ENCODE results near the gene KLF15.

KLF15 gene

DNA sequence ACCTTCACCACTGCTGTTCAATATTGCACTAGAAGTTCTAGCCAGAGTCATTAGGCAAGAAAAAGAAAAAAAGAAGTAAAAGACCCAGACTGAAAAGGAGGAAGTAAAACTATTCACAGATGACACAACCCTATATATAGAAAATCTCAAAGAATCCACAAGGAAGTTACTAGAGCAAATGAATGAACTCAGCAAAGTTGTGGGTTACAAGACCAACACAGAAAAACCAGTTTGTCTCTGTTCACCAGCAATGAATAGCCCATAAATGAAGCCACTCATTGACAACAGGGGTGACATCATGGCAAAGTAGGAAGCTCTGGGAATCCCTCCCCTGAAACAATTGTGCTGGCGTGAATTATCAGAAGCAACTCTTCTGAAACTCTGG is 42.1 kb upstream of the KLF15 start:
- TF ChIP-seq, protein P1, sequence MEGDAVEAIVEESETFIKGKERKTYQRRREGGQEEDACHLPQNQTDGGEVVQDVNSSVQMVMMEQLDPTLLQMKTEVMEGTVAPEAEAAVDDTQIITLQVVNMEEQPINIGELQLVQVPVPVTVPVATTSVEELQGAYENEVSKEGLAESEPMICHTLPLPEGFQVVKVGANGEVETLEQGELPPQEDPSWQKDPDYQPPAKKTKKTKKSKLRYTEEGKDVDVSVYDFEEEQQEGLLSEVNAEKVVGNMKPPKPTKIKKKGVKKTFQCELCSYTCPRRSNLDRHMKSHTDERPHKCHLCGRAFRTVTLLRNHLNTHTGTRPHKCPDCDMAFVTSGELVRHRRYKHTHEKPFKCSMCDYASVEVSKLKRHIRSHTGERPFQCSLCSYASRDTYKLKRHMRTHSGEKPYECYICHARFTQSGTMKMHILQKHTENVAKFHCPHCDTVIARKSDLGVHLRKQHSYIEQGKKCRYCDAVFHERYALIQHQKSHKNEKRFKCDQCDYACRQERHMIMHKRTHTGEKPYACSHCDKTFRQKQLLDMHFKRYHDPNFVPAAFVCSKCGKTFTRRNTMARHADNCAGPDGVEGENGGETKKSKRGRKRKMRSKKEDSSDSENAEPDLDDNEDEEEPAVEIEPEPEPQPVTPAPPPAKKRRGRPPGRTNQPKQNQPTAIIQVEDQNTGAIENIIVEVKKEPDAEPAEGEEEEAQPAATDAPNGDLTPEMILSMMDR (IDR thresholded peaks at IDR 0.05; ENCODE audit: low read depth, low read length, missing control alignments): no peak
- no peak overlapping the region for H3K4me3 ChIP-seq (replicated peaks; ENCODE audit: low read depth, low read length)
- DNase-seq (ENCODE audit: extremely low read depth, low read depth): no peak

DNA sequence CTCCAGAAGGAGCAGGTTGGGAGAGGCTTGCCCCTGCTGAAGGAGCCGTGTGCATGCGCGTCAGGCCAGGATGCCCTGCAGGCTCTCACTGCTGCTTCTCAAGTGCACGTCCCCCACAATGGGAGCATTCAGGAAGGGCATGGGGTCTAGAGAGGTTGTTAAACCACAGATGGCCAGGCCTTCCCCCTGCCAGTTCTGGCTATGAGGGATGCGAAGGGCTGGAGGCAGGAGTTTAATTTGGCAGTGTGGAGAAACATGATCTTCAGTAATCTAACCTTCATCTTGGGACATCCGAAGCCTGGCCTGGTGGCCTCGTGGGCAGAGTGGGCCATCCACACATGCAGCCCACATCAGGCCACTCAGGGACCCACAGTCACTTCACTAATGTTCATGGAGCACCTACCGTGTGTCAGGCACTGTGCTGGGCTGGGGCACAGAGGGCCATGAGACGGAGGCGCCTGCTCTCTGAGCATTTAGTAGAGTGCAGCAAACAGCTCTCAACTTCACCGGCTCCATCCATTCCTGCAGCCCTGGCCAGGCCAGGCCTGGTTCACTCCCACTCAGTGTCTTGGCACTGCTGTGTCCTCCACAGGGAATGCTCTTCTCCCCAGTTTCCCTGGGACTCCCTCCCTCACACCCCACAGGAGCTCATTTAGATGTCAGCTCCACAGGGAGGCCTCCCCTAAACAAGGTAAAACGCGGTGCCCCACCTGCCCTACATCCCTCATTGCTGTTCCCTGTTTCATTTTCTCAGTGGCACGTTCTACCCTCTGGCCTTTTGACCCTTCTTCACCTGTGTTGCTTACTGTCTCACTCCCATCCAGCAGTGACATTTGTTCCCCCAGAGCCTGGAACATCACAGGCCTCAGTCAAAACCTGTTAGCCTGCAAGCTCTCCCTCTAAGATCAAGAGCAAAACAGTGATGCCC is 41.5 kb upstream of the KLF15 start:
- H3K4me3 ChIP-seq (replicated peaks; ENCODE audit: low read depth, low read length): no peak overlapping the region
- DNase-seq (ENCODE audit: extremely low read depth, low read depth): no peak
- TF ChIP-seq, protein P1 (IDR thresholded peaks at IDR 0.05; ENCODE audit: low read depth, low read length, missing control alignments): no peak

DNA sequence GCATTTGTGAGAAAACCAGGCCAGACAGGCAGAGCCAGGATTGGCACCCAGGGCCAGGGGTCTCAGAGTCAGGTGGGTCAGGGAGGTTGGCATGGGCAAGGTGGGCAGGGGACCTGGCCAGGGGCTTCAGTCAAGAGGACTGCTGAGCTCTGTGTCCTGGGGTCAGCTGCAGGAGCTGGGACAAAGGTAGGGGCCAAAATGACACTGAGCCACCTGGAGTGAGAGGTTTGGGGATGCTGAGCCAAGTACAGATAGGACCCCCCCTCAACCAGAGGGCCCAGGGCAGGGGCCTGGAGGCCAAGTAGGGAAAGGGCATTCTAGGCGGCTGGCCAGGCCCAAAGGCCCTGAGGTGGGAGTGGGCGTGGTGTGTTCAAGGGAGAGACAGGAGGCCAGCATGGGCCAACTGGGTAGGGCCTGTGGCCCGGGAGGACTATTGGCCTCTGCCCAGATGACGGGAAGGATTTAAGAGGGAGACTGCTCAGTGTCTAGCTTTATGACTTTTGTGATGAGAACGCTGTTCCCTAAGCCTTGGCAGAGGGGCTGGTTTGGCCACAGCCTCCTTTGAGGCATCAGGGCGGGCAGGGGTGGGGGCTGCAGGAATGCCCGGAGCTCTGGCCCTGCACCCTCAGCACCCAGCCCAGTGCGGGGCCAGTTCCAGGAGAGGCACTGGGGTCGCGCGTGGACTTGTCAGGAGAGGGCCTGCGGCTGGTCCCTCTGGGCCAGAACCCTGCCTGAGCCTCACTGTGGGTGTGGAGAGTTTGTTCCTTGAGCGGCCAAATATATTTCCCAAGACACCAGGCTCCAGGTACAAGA is 40.6 kb upstream of the KLF15 start:
- H3K4me3 ChIP-seq (replicated peaks; ENCODE audit: low read depth, low read length): no peak overlapping the region
- no peak for DNase-seq (ENCODE audit: extremely low read depth, low read depth)
- TF ChIP-seq, protein P1 (IDR thresholded peaks at IDR 0.05; ENCODE audit: low read depth, low read length, missing control alignments): no peak

DNA sequence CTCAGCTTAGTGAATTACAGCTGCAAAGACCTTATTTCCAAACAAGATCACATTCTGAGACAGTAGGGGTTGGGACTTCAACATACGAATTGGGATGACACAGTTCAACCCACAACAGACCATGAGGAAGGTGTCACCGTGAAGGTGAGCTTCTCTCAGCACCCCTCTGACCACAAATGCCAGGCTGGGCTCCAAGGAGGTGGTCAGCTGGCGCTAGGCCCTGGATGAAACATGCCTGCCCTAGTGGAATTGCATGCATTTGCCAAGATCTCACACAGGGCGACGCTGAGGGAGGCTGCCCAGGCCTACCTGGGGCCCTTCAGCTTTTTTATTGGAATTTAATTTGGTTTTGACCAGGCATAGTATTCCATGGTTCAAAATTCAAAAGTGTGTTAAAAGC is 39.3 kb upstream of the KLF15 start:
- TF ChIP-seq, protein P1 (IDR thresholded peaks at IDR 0.05; ENCODE audit: low read depth, low read length, missing control alignments): no peak
- H3K4me3 ChIP-seq (replicated peaks; ENCODE audit: low read depth, low read length): no peak overlapping the region
- DNase-seq (ENCODE audit: extremely low read depth, low read depth): no peak

DNA sequence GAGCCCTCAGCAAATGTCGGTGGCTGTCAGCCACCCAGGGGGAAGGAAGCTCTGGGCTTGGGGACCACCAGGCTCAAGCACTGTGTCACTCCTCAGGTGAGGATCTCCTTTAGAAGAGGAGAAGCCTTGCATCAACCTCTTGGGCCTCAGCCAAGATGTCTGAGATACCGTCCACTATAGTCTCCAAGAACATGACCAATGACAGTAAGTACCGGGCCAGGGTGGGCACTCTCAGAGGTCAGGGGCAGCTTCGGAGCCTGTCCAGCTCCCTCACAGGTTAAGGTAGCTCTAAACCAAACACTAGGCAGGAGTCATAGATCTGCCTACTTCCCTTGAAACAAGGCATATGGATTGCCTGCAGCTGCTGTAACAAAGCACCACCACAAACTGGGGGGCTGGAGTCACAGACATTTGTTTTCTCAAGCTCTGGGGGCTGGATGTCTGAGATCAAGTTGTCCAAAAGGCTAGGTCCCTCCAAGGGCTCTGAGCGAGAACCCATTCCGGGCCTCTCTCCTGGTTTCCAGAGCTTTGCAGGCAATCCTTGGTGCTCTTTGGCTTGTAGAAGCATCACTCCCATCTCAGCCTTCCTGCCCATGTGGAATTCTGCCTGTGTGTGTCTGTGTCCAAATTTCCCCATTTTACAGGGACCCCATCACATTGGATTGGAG is 38.8 kb upstream of the KLF15 start:
- no peak for DNase-seq (ENCODE audit: extremely low read depth, low read depth)
- H3K4me3 ChIP-seq (replicated peaks; ENCODE audit: low read depth, low read length): no peak overlapping the region
- TF ChIP-seq, protein P1 (IDR thresholded peaks at IDR 0.05; ENCODE audit: low read depth, low read length, missing control alignments): no peak

DNA sequence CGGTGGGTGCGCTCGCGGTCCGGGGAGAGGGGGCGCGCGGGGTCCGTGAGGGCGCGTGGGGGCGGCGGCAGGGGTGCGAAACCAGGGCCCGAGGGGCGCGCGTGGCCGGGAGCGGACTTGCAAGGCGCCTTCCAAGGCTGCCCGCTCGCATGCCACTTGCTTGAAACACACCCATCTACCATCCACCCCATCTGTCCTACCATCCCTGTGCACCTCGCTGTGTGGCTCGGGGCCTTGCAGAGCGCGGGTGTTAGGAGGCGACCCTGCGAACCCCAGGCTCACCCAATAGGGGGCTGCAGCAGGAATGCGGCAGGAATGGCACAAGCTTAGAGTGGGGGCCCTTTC is 37.7 kb upstream of the KLF15 start:
- TF ChIP-seq, protein P1 (IDR thresholded peaks at IDR 0.05; ENCODE audit: low read depth, low read length, missing control alignments): no peak
- DNase-seq (ENCODE audit: extremely low read depth, low read depth): no peak
- no peak overlapping the region for H3K4me3 ChIP-seq (replicated peaks; ENCODE audit: low read depth, low read length)
